Smooth muscle cell (in vitro differentiated cells): ENCODE results near the gene EXOC2. TPM values are rescaled to one million over a fixed set of nuclear protein-coding genes. Genes with fewer than 3 reads are reported as not detected.

Source experiments
- DNase-seq: peaks from one replicate; lab custom pipeline; 2025; ENCODE audit not compliant: unreplicated experiment; lab: John Stamatoyannopoulos, UW
- H2AFZ ChIP-seq: fragments of 200-600 bp; sonication (generic); 2 replicates; pipeline ENCODE4 v1.6.0; 2016; ENCODE audit warnings: antibody characterized with exemption, low read depth, mild to moderate bottlenecking
- H3F3A ChIP-seq: fragments of 200-600 bp; sonication (generic); 2 replicates; pipeline ENCODE4 v1.6.0; 2017; ENCODE audit warnings: antibody characterized with exemption, low read depth
- H3K27ac ChIP-seq: fragments of 200-600 bp; sonication (generic); 2 replicates; pipeline ENCODE4 v1.5.1; 2016; ENCODE audit warnings: low read depth, mild to moderate bottlenecking
- H3K27me3 ChIP-seq: fragments of 200-600 bp; sonication (generic); 2 replicates; pipeline ENCODE4 v1.6.1; 2016; ENCODE audit warnings: low read depth, mild to moderate bottlenecking
- H3K36me3 ChIP-seq: fragments of 200-600 bp; sonication (generic); 2 replicates; pipeline ENCODE4 v1.5.1; 2016; ENCODE audit warnings: low read depth
- H3K4me1 ChIP-seq: fragments of 200-600 bp; sonication (generic); 2 replicates; pipeline ENCODE4 v1.5.1; 2016; ENCODE audit warnings: low read depth
- H3K4me2 ChIP-seq: fragments of 200-600 bp; sonication (generic); 2 replicates; pipeline ENCODE4 v1.6.0; 2016; ENCODE audit warnings: mild to moderate bottlenecking
- H3K4me3 ChIP-seq: fragments of 200-600 bp; sonication (generic); 2 replicates; pipeline ENCODE4 v1.5.1; 2016; ENCODE audit warnings: mild to moderate bottlenecking
- H3K79me2 ChIP-seq: fragments of 200-600 bp; sonication (generic); 2 replicates; pipeline ENCODE4 v1.6.0; 2016; ENCODE audit warnings: low read depth, mild to moderate bottlenecking
- H3K9ac ChIP-seq: fragments of 200-600 bp; sonication (generic); 2 replicates; pipeline ENCODE4 v1.6.0; 2016; ENCODE audit warnings: low read depth
- H3K9me3 ChIP-seq: fragments of 200-600 bp; sonication (generic); replicated peaks from 2 replicates; pipeline ENCODE4 v1.5.1; 2016; ENCODE audit warnings: low read depth
- H4K20me1 ChIP-seq: fragments of 200-600 bp; sonication (generic); 2 replicates; pipeline ENCODE4 v1.6.0; 2016; ENCODE audit warnings: low read depth
- CTCF ChIP-seq: fragments of 200-600 bp; sonication (generic); IDR thresholded peaks from 2 replicates; pipeline ENCODE4 v1.5.1; 2017; ENCODE audit warnings: borderline replicate concordance, mild to moderate bottlenecking, antibody characterized with exemption; ENCODE audit not compliant: insufficient read depth, poor library complexity, severe bottlenecking
- WGBS: methylation state at CpG from one replicate; pipeline ENCODE4 v1.1.7; 2016; ENCODE audit warnings: low lambda C conversion rate; 5-methylcytosine and 5-hydroxymethylcytosine counted together
- polyA plus RNA-seq: library from polyadenylated mRNA; unstranded; fragments of >200 nt; fragmentation: Nextera tagmentation; extraction: Ambion mirVana; gene quantifications from 2 replicates; pipeline ENCODE4 v1.2.1, GENCODE V29; 2016
- total RNA-seq: library from RNA; depleted of rRNA; stranded (reverse); fragments of >200 nt; gene quantifications from 2 replicates; pipeline ENCODE4 v1.2.3, GENCODE V29; 2014

Gene EXOC2
- total and polyA plus RNA-seq, 2 experiments from 2014 or later = 21.9 to 33.9 TPM

DNA sequence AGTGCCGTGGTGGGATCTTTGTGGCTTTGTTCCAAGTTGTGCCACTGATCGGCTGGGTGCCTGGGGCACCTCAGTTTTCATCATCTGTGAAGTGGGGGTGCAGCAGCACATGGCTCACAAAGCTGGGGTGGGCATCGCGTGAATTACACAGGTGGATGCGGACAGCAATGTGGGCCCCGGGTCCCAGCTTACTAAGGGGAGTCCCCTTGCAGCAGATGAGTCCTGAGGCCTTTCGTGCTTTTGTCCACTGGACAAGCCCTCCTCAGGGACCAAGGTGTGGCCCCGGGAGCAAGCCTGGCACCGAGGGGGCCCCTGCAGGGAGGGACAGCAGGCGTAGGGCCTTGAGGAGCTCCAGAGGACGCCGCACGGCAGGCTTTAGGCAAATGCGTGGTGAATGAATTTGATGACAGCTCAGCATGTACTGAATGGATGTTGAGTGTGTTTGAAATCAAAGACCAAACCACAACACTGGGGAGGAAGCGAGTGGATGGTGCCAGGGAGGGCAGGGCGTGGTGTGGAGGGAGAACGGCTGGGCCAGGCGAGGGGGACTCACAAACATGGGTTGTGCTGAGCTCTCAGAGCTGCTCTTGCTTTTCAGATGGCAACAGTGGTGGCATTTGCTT is 248.2 kb downstream of the EXOC2 start:
- Histone ChIP-seq H3K4me1 (no peaks in the 10 kb centered on the region), H3K9ac (no peak overlapping the region), H3K79me2 (no peaks in the 10 kb centered on the region), H3F3A (no peaks in the 10 kb centered on the region), H3K4me3 (no peak overlapping the region), H3K27ac (no peak overlapping the region), H3K4me2 (no peak overlapping the region), H4K20me1 (no peaks in the 10 kb centered on the region), H3K36me3 (no peaks in the 10 kb centered on the region), H3K9me3 (no peaks in the 10 kb centered on the region), H3K27me3 (no peaks in the 10 kb centered on the region), H2AFZ (no peak overlapping the region)
- TF ChIP-seq CTCF = no peak
- no peak for DNase-seq
- 93% methylated on average over 18 of the region's 18 CpGs for WGBS

DNA sequence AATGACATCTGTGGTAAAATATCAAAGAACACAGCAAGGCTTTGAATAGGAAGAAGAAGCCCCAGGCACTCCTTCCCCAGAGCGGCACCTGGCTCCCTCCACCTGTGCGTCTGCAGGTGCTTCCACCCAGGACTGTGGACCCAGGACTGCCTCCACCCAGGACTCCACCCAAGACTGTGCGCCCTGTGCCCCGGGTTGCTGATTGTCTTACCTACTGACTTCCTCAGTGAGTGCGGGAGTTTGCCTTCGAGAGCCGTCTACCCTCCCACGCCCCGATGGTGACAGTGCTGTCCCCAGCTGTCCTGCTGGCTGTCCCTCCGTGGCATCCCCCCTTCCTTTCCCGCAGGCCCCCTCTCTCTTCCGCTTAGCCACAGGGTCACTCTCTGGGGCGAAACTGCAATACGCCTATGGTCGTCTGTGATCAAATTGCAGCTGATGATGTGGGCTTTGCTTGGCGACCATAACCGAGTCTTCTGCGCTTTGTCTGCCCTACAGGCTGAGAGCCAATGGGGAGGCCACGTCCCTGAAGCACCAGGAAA is 249.2 kb downstream of the EXOC2 start:
- WGBS = 87% methylated on average over 19 of the region's 19 CpGs
- no peak for TF ChIP-seq CTCF

GRCh38 chr6:441126-441920 is 251.6 kb downstream of the EXOC2 start:
- Histone ChIP-seq H3K9ac (no peak overlapping the region), H4K20me1 (no peaks in the 10 kb centered on the region), H3K4me3 (no peak overlapping the region), H3K4me1 (no peaks in the 10 kb centered on the region), H3K79me2 (no peaks in the 10 kb centered on the region), H3K27ac (no peak overlapping the region), H3K27me3 (no peaks in the 10 kb centered on the region), H3K4me2 (no peak overlapping the region), H3F3A (no peaks in the 10 kb centered on the region), H3K9me3 (no peaks in the 10 kb centered on the region), H3K36me3 (no peaks in the 10 kb centered on the region), H2AFZ (no peak overlapping the region)
- no peak for DNase-seq
- 86% methylated on average over 12 of the region's 12 CpGs for WGBS
- TF ChIP-seq CTCF = no peak

More for the DNA sequence above, 249.2 kb downstream of the EXOC2 start:
- DNase-seq = no peak
- no peak overlapping the region for H3K4me2 ChIP-seq
- H3K4me3 ChIP-seq = no peak overlapping the region
- no peaks in the 10 kb centered on the region for H3K79me2 ChIP-seq
- no peak overlapping the region for H3K27ac ChIP-seq
- no peaks in the 10 kb centered on the region for H4K20me1 ChIP-seq
- no peak overlapping the region for H3K9ac ChIP-seq
- H3K4me1 ChIP-seq = no peaks in the 10 kb centered on the region
- H3F3A ChIP-seq = no peaks in the 10 kb centered on the region
- no peaks in the 10 kb centered on the region for H3K27me3 ChIP-seq
- H3K36me3 ChIP-seq = no peaks in the 10 kb centered on the region
- no peaks in the 10 kb centered on the region for H3K9me3 ChIP-seq
- H2AFZ ChIP-seq = no peak overlapping the region
